ENCODE measurements around the gene DOCK7. TPM values are rescaled to one million over a fixed set of nuclear protein-coding genes. Genes with fewer than 3 reads are reported as not detected.
"Not testable (repeated sequence)": the region's sequence is repeated elsewhere in the genome, so short reads cannot be mapped to it uniquely, and the experiment has no call there.

The DOCK7 gene
- total RNA-seq, 3 donors from 2014 or later, result 5.2 to 8.6 (median 7.3) TPM

DNA sequence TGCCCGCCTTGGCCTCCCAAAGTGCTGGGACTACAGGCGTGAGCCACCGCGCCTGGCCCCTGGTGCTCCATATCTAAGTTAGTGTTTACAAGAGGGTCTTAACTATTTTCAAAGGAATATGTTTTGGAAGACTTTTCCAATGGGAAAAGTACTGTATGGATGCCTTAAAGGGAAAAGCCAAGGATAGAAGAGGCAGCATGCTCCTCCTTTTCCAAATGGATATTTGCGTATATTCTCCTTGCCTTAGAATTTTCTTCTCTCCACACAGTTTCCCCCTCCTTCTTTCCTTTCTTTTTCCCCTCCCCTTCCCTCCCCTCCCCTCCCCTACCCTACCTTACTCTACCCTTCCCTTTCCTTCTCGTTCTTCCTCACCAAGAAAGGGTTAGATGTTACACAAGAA lies 29.3 kb upstream of the DOCK7 start:
- Mint-ChIP-seq H3K36me3 (ENCODE audit: insufficient read depth) (no peaks in the 10 kb centered on the region), H3K9me3 (no peaks in the 10 kb centered on the region), H3K27me3 (ENCODE audit: low read depth) (peaks cover 10% of the 10 kb centered on the region), H3K4me3 (no peak overlapping the region), H3K4me1 (ENCODE audit: low read depth) (no peaks in the 10 kb centered on the region)
- ATAC-seq (no peak), DNase-seq (no peak)

GRCh38 chr1:62716397-62716796 lies 28.2 kb upstream of the DOCK7 start:
- H3K4me3 Mint-ChIP-seq, result no peak overlapping the region
- H3K27me3 Mint-ChIP-seq (ENCODE audit: low read depth), result peaks cover 10% of the 10 kb centered on the region

DNA sequence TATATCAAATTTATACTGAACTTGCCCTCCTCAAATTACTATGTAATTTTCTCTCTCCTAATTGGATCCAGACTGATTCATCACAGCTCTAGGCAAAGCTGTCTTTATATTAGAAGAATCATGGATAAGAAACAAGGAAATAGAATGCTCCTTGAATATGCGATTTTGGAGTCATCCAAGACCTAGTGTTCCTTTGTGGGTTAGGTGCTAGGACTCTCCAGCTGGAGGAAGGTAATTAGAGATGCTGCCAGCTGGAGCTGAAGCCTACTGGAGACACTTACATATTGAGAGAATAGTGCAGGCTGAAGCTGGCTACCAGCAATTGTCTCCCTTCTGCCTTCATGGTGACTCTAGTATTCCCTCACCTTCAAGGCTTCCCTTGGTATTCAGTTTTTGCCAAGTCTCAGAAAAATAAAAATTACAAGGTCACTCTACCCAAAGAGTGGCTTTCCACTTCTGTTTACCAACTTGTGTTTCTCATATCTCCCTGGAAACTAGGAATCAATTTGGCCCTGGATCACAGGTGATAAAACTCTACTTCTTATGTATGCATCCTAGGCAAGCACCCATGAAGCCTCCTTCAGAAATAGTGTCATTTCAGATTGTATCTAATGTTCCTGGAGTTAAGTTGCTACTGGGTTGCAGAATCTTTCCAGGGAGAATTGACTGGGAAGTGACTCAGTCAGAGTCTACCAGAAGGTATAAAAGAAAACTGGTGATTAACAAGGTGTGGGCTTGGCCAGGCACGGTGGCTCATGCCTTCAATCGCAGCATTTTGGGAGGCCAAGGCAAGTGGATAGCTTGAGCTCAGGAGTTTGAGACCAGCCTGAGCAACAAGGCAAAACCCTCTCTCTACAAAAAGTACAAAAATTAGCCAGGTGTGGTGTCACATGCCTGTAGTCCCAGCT lies 24.4 kb upstream of the DOCK7 start:
- Mint-ChIP-seq H3K27me3 (ENCODE audit: low read depth) (no peaks in the 10 kb centered on the region), H3K36me3 (ENCODE audit: insufficient read depth) (no peaks in the 10 kb centered on the region), H3K4me3 (no peak overlapping the region), H3K9me3 (no peaks in the 10 kb centered on the region), H3K4me1 (ENCODE audit: low read depth) (no peaks in the 10 kb centered on the region)
- no peak for ATAC-seq
- no peak for DNase-seq

More at GRCh38 chr1:62716397-62716796, 28.2 kb upstream of the DOCK7 start:
- Mint-ChIP-seq H3K36me3 (ENCODE audit: insufficient read depth) (no peaks in the 10 kb centered on the region), H3K9me3 (no peaks in the 10 kb centered on the region), H3K4me1 (ENCODE audit: low read depth) (no peaks in the 10 kb centered on the region)
- DNase-seq, result no peak
- no peak for ATAC-seq

GRCh38 chr1:62707744-62708120 lies 19.5 kb upstream of the DOCK7 start:
- Mint-ChIP-seq H3K36me3 (ENCODE audit: insufficient read depth) (no peaks in the 10 kb centered on the region), H3K4me1 (ENCODE audit: low read depth) (no peaks in the 10 kb centered on the region), H3K27me3 (ENCODE audit: low read depth) (no peaks in the 10 kb centered on the region), H3K4me3 (no peak overlapping the region), H3K9me3 (no peaks in the 10 kb centered on the region)
- ATAC-seq, result no peak
- DNase-seq, result no peak

DNA sequence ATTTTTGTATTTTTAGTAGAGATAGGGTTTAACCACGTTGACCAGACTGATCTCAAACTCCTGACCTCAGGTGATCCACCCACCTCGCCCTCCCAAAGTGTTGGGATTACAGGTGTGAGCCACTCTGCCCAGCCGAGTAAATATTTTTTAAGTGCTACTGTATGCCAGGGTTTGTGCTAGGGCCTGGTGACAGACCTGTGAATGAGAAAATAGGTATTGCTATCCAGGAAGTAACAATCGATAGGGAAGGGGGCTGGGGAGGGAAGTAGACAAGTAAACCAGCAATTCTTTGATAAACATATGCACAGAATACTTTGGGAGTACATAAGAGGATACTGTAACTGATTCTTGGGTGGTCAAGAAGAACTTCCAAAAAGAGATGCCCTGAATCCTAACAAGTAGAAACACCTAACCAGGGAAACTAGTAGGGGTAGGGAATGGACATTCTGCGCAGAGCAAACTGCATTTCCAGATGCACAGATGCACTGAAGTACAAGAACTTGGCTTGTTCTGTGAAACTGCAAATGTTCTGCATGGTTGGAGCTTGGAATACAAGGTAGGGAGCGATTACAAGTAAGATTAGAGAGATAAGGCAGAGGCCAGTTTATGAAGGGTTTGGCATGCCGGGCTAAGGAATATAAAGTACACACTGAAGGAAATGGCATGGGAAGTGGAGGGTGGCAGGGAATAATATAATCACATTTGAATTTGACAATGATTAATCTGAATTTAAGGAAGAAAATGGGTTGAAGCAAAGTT lies 19.0 kb upstream of the DOCK7 start:
- no peaks in the 10 kb centered on the region for H3K9me3 Mint-ChIP-seq
- DNase-seq (no peak), ATAC-seq (no peak)
- no peaks in the 10 kb centered on the region for H3K36me3 Mint-ChIP-seq (ENCODE audit: insufficient read depth)
- H3K4me3 Mint-ChIP-seq, result no peak overlapping the region
- H3K4me1 Mint-ChIP-seq (ENCODE audit: low read depth), result no peaks in the 10 kb centered on the region
- no peaks in the 10 kb centered on the region for H3K27me3 Mint-ChIP-seq (ENCODE audit: low read depth)

- not testable (repeated sequence) for H3K4me1 Mint-ChIP-seq (ENCODE audit: low read depth); H3K36me3 Mint-ChIP-seq (ENCODE audit: insufficient read depth); ATAC-seq; DNase-seq; H3K4me3 Mint-ChIP-seq; H3K27me3 Mint-ChIP-seq (ENCODE audit: low read depth); H3K9me3 Mint-ChIP-seq
These were observed 10.0 kb upstream of the DOCK7 start for GRCh38 chr1:62698161-62698560.

GRCh38 chr1:62694479-62694878 lies 6.3 kb upstream of the DOCK7 start:
- not testable (repeated sequence) for ATAC-seq; H3K27me3 Mint-ChIP-seq (ENCODE audit: low read depth); DNase-seq

DNA sequence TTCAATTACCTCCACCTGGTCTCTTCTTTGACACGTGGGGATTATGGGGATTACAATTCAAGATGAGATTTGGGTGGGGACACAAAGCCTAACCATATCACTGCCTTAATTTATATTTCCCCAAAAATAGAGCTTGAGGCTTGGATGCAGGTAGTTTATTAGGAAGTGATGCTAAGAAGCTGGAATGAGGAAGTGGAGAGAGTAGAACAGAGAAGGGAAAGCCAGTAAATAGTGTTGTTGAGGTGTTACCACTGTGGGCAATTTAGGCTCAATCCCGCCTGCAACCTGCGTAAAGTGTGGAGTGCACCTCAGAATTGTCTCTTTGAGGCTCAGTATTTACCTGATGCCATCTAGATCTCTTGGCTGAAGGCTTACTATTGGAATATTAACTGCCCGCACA lies 4.9 kb upstream of the DOCK7 start:
- DNase-seq, result no peak
- H3K9me3 Mint-ChIP-seq, result no peaks in the 10 kb centered on the region
- no peak overlapping the region for H3K4me3 Mint-ChIP-seq
- H3K27me3 Mint-ChIP-seq (ENCODE audit: low read depth), result no peaks in the 10 kb centered on the region
- no peak for ATAC-seq
- H3K4me1 Mint-ChIP-seq (ENCODE audit: low read depth), result peaks cover 15% of the 10 kb centered on the region
- no peaks in the 10 kb centered on the region for H3K36me3 Mint-ChIP-seq (ENCODE audit: insufficient read depth)

More at GRCh38 chr1:62694479-62694878, 6.3 kb upstream of the DOCK7 start:
- H3K9me3 Mint-ChIP-seq; H3K4me1 Mint-ChIP-seq (ENCODE audit: low read depth); H3K36me3 Mint-ChIP-seq (ENCODE audit: insufficient read depth); H3K4me3 Mint-ChIP-seq: not testable (repeated sequence)

DNA sequence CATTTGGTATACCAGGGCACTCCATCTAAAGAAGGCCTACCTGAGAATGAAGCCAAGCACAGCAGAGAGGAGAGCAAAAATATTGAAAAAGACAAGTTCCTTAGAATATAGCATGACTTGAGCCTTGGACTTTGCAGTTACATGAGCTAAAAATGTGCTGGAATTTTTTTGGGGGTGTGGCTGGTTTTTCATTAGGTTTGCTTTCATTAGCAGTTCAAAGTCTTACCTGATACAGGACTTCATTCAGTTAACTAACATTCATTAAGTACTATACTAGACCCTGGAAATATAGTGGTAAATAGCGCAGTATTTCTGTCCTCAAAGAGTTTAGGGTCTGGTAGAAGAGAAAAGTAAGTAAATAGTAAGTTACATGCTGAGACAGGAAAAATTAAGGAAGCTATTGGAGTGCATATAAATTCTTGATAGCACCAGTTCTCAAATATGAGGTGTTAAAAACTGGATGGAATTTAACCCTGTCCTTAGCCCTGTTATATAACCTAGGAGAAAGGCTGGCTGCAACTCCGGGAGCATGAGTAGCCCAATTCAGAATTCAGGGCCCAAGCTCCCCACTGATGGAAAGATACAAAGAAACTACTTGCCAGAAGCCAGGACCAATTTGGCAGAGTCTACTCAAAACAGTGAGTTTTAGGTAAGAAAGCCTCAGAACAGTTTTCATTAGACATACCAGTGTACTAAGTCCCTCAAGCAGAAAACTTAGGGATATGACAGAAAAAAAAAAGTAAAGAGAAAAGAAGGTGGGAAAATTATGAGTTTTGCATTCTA lies 3.1 kb upstream of the DOCK7 start:
- ATAC-seq, result no peak

GRCh38 chr1:62689524-62689923 lies 1.3 kb upstream of the DOCK7 start:
- H3K27me3 Mint-ChIP-seq (ENCODE audit: low read depth), result no peaks in the 10 kb centered on the region
- no peaks in the 10 kb centered on the region for H3K36me3 Mint-ChIP-seq (ENCODE audit: insufficient read depth)
- H3K9me3 Mint-ChIP-seq, result no peaks in the 10 kb centered on the region
- H3K4me3 Mint-ChIP-seq, result peak overlapping the region; percentile 15
- ATAC-seq (peak in 1 of 2 donors; percentile 22), DNase-seq (no peak)
- peaks cover 26% of the 10 kb centered on the region for H3K4me1 Mint-ChIP-seq (ENCODE audit: low read depth)

More for the DNA sequence above, 3.1 kb upstream of the DOCK7 start:
- Mint-ChIP-seq H3K4me3 (no peak overlapping the region), H3K9me3 (no peaks in the 10 kb centered on the region), H3K4me1 (ENCODE audit: low read depth) (peaks cover 20% of the 10 kb centered on the region), H3K27me3 (ENCODE audit: low read depth) (no peaks in the 10 kb centered on the region), H3K36me3 (ENCODE audit: insufficient read depth) (no peaks in the 10 kb centered on the region)
- no peak for DNase-seq

DNA sequence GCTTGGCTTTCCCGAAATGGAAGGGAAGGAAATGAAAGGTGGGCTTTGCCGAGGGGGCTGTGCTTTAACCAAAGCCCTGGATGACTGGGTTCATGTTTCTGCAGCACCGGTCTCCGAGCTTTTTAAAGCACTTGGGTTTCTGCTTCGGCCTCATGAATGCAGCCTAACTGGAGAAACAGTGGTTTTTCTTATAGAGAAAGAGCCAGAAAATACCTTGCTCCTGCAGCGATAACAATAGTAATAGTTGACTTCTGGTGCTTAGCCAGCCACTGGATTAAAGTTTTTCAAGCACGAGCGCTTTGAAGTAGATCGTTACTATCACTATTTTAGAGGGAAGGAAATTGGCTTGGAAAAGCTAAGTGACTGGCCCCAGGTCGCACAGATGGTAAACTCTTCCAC lies 500 bp upstream of the DOCK7 start:
- Mint-ChIP-seq H3K36me3 (ENCODE audit: insufficient read depth) (no peaks in the 10 kb centered on the region), H3K4me3 (peak overlapping the region; percentile 87), H3K9me3 (no peaks in the 10 kb centered on the region), H3K4me1 (ENCODE audit: low read depth) (peaks cover 28% of the 10 kb centered on the region), H3K27me3 (ENCODE audit: low read depth) (no peaks in the 10 kb centered on the region)
- no peak for DNase-seq
- no peak for ATAC-seq

GRCh38 chr1:62687421-62687902 lies 724 bp downstream of the DOCK7 start:
- H3K4me1 Mint-ChIP-seq (ENCODE audit: low read depth), result peaks cover 28% of the 10 kb centered on the region
- H3K27me3 Mint-ChIP-seq (ENCODE audit: low read depth), result no peaks in the 10 kb centered on the region
- H3K36me3 Mint-ChIP-seq (ENCODE audit: insufficient read depth), result no peaks in the 10 kb centered on the region
- H3K9me3 Mint-ChIP-seq, result no peaks in the 10 kb centered on the region
- ATAC-seq (peak; percentile 24 to 51), DNase-seq (peak; percentile 7)
- peak overlapping the region; percentile 93 for H3K4me3 Mint-ChIP-seq

- Mint-ChIP-seq H3K9me3 (no peaks in the 10 kb centered on the region), H3K27me3 (ENCODE audit: low read depth) (no peaks in the 10 kb centered on the region), H3K36me3 (ENCODE audit: insufficient read depth) (no peaks in the 10 kb centered on the region), H3K4me1 (ENCODE audit: low read depth) (peaks cover 28% of the 10 kb centered on the region), H3K4me3 (peak overlapping the region; percentile 93)
- DNase-seq, result no peak
- no peak for ATAC-seq
These were observed 1.4 kb downstream of the DOCK7 start for GRCh38 chr1:62686822-62687221.

GRCh38 chr1:62685431-62685859 lies 2.7 kb downstream of the DOCK7 start:
- DNase-seq, result no peak
- no peaks in the 10 kb centered on the region for H3K9me3 Mint-ChIP-seq
- peak overlapping the region; percentile 1 for H3K4me3 Mint-ChIP-seq
- H3K36me3 Mint-ChIP-seq (ENCODE audit: insufficient read depth), result no peaks in the 10 kb centered on the region
- peaks cover 28% of the 10 kb centered on the region for H3K4me1 Mint-ChIP-seq (ENCODE audit: low read depth)
- H3K27me3 Mint-ChIP-seq (ENCODE audit: low read depth), result no peaks in the 10 kb centered on the region
- no peak for ATAC-seq

All from activated T-cell treated with anti-CD3 and anti-CD28 coated beads, Interleukin-2, amount 50 U/mL, for 4 hours (primary cell).